GM04504 (cell line): ENCODE results near the gene XRCC5.

Experiments used
- DNase-seq: peaks from one replicate; pipeline ENCODE4 v3.0.0-alpha.2; 2012; ENCODE audit warnings: low read depth

Gene XRCC5

GRCh38 chr2:216159144-216159543 lies 50.0 kb downstream of the XRCC5 start:
- no peak for DNase-seq

GRCh38 chr2:216159646-216160045 lies 50.5 kb downstream of the XRCC5 start:
- DNase-seq = no peak

GRCh38 chr2:216160786-216161185 lies 51.6 kb downstream of the XRCC5 start:
- no peak for DNase-seq

- no peak for DNase-seq
Measured at GRCh38 chr2:216161967-216162366, 52.8 kb downstream of the XRCC5 start.

- DNase-seq = no peak
Measured at GRCh38 chr2:216163518-216163917, 54.4 kb downstream of the XRCC5 start.

- DNase-seq = no peak
Measured at GRCh38 chr2:216164087-216164486, 54.9 kb downstream of the XRCC5 start.

GRCh38 chr2:216164576-216164975 lies 55.4 kb downstream of the XRCC5 start:
- no peak for DNase-seq

- DNase-seq = no peak
Measured at GRCh38 chr2:216165711-216166110, 56.6 kb downstream of the XRCC5 start.

GRCh38 chr2:216169087-216169486 lies 59.9 kb downstream of the XRCC5 start:
- DNase-seq = no peak

GRCh38 chr2:216170076-216170763 lies 61.1 kb downstream of the XRCC5 start:
- DNase-seq = no peak

GRCh38 chr2:216171011-216171410 lies 61.9 kb downstream of the XRCC5 start:
- DNase-seq = no peak

- DNase-seq = no peak
Measured at GRCh38 chr2:216172493-216172892, 63.3 kb downstream of the XRCC5 start.

GRCh38 chr2:216179015-216179414 lies 69.9 kb downstream of the XRCC5 start:
- DNase-seq = no peak

GRCh38 chr2:216181351-216181750 lies 72.2 kb downstream of the XRCC5 start:
- DNase-seq = no peak

GRCh38 chr2:216181953-216182461 lies 72.9 kb downstream of the XRCC5 start:
- no peak for DNase-seq

- DNase-seq = no peak
Measured at GRCh38 chr2:216183462-216183861, 74.3 kb downstream of the XRCC5 start.

GRCh38 chr2:216188559-216188850 lies 79.4 kb downstream of the XRCC5 start:
- no peak for DNase-seq

- DNase-seq = no peak
Measured at GRCh38 chr2:216188956-216189355, 79.8 kb downstream of the XRCC5 start.

- no peak for DNase-seq
Measured at GRCh38 chr2:216189410-216189809, 80.3 kb downstream of the XRCC5 start.

GRCh38 chr2:216192181-216192580 lies 83.0 kb downstream of the XRCC5 start:
- DNase-seq = no peak

GRCh38 chr2:216192931-216193330 lies 83.8 kb downstream of the XRCC5 start:
- DNase-seq = no peak

- DNase-seq = no peak
Measured at GRCh38 chr2:216194013-216194412, 84.9 kb downstream of the XRCC5 start.

- DNase-seq = no peak
Measured at GRCh38 chr2:216194561-216194960, 85.4 kb downstream of the XRCC5 start.

- peak; percentile 57 for DNase-seq
Measured at GRCh38 chr2:216195565-216196029, 86.4 kb downstream of the XRCC5 start.
